GM10266 (cell line): ENCODE results near the gene ZNHIT1.
A peak's percentile ranks its signal among the peaks of the same experiment; 100 is the strongest.
"Not testable (repeated sequence)": the region's sequence is repeated elsewhere in the genome, so short reads cannot be mapped to it uniquely, and the experiment has no call there.

ENCODE experiments used
- DNase-seq: peaks from one replicate; pipeline ENCODE4 v3.0.0; 2012; ENCODE audit errors: extremely low spot score
- TF ChIP-seq, protein P1 (sequence below): IDR thresholded peaks from 2 replicates; pipeline ENCODE4 v1.5.1; 2012; ENCODE audit warnings: mild to moderate bottlenecking, low read depth; ENCODE audit not compliant: control insufficient read depth, insufficient read depth; ENCODE audit errors: missing control alignments

ZNHIT1 gene

DNA sequence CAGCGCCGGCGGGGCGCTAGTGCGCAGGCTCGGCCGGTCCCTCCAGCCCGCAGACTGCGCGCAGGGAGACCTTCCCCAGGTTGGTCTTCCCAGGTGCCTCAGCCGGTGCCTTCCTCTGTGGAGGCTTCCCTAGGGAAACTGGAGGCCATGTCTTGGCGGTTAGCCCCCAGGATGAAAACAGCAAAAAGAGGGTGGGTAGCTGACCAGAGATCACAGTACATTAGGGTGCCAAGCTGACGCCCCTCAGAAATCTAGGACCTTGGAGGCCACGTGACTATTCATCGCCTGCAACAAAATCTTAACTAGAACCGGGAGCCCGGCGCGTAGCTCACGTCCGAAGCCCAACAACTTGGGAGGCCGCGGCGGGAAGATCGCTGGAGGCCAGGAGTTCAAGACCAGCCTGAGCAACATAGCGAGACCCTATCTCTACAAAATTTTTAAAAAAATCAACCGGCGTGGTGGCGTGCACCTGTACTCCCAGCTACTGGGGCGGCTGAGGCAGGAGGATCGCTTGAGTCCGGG is 27.2 kb downstream of the ZNHIT1 start:
- TF ChIP-seq, protein P1, sequence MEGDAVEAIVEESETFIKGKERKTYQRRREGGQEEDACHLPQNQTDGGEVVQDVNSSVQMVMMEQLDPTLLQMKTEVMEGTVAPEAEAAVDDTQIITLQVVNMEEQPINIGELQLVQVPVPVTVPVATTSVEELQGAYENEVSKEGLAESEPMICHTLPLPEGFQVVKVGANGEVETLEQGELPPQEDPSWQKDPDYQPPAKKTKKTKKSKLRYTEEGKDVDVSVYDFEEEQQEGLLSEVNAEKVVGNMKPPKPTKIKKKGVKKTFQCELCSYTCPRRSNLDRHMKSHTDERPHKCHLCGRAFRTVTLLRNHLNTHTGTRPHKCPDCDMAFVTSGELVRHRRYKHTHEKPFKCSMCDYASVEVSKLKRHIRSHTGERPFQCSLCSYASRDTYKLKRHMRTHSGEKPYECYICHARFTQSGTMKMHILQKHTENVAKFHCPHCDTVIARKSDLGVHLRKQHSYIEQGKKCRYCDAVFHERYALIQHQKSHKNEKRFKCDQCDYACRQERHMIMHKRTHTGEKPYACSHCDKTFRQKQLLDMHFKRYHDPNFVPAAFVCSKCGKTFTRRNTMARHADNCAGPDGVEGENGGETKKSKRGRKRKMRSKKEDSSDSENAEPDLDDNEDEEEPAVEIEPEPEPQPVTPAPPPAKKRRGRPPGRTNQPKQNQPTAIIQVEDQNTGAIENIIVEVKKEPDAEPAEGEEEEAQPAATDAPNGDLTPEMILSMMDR: no peak
- no peak for DNase-seq

GRCh38 chr7:101248276-101248675 is 30.3 kb downstream of the ZNHIT1 start:
- TF ChIP-seq, protein P1: no peak
- no peak for DNase-seq

DNA sequence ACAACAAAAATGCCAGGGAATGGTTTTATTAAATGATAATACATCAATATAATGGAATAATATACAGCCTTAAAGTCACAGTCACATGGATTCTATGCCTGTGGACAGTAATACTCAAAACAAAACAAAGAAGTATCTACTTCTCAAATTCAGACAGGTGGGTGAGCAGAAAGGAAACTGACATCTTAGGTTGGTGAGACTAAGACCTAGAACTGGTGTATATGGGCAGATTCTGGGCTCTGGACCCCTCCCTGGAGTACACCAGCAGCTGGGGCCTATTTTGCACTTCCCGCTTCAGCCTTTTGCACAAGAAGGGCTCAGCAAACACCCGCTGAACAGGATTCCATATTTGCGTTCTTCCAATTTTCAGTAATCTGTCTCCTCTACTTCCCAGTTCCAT is 32.4 kb downstream of the ZNHIT1 start:
- DNase-seq: no peak
- TF ChIP-seq, protein P1: no peak

DNA sequence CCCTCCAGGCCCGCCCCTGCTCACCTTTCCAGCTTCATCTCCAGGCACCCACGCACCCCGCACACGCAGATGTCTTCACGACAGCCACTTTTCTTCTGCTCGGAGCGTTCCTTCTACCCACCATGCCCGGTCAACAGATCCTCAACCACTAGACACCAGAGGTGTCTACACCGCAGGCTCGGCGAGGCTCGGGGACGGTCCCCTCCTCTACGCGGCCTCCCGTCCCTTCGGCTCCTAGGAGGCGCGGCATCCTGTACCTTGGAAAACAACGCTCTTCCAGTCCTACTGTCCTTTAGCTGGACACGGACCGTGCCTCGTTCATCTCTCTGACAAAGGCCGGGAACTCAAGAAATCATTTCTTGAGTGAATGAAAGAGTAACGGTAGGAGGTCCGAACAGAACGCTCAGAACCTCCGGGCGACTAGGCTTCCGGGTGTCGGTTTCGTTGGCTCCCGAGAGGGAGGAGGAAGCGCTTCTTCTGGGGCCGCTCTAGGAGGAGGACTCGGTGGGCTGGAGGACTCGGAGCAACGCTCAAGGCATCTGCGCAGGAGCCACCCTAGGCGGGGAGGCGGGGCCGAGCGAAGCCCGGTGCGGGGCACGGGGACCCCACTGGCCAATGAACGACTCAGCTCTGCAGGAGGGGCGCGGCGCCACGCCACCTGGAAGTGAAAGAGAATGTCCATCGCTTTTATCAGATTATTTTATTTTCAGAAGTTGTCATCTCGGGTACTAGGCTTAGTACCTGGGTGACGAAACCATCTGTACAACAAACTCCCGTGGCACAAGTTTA is 34.1 kb downstream of the ZNHIT1 start:
- TF ChIP-seq, protein P1: no peak
- peak; percentile 95 for DNase-seq

DNA sequence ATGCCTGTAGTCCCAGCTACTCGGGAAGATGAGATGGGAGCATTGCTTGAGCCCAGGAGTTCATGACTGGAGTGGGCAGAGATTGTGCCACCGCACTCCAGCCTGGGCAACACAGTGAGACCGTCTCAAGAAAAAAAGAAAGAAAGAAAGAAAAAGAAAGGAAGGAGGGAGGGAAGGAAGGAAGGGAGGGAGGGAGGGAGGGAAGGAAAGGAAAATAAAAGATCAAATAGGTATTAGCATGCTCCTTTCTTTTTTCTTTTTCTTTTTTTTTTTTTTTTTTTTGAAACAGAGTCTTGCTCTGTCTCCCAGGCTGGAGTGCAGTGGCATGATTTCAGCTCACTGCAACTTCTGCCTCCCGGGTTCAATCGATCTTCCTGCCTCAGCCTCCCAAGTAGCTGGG is 35.2 kb downstream of the ZNHIT1 start:
- DNase-seq: not testable (repeated sequence)

- no peak for DNase-seq
- TF ChIP-seq, protein P1: no peak
These were observed 37.8 kb downstream of the ZNHIT1 start for GRCh38 chr7:101255796-101256195.

- DNase-seq: no peak
- TF ChIP-seq, protein P1: no peak
These were observed 40.3 kb downstream of the ZNHIT1 start for GRCh38 chr7:101258243-101258731.

DNA sequence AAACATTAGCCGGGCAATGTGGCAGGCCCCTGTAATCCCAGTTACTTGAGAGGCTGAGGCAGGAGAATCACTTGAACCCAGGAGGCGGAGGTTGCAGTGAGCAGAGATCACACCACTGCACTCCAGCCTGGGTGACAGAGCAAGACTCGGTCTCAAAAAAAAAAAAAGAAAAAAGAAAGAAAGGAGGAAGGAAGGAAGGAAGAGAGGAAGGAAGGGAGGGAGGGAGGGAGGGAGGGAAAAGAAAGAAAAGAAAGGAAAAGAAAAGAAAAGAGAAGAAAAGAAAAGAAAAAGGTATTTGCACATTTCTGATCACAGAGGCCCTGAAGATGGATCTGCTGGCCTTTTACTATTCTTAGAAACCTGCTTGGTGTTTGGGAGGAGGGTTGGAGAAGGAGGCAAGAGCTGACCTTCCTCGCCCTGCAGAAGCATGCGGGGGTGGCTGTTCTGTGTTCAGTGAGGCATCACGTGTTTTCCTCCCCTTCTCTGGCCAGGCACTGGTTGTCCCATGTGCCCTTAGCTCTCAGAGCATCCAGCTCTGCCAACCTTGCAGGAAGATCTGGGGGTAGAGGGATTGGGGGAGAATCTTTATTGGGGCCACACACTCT is 46.2 kb downstream of the ZNHIT1 start:
- DNase-seq: not testable (repeated sequence)
